Activated naive CD4-positive, alpha-beta T cell (primary cell): ENCODE results near the gene HECTD4.
"Not testable (repeated sequence)": the region's sequence is repeated elsewhere in the genome, so short reads cannot be mapped to it uniquely, and the experiment has no call there.

Experiments
- DNase-seq, 4 experiments: peaks; one replicate each; lab custom pipeline; 2025; lab: John Stamatoyannopoulos, UW

HECTD4 gene

DNA sequence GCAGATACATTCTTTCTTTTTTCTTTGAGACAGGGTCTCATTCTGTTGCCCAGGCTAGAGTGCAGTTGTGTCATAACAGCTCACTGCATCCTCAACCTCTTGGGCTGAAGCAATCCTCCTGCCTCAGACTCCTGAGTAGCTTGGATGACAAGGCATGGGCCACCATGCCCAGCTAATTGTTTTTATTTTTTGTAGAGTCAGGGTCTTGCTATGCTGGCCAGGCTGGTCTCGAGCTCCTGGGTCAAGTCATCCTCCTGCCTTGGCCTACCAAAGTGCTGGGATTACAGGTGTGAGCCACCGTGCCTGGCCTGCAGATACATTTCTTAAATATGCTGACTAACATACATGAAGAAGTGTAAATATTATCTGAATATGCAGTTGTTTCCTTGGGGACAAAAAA is 115.8 kb downstream of the HECTD4 start:
- DNase-seq: no peak

DNA sequence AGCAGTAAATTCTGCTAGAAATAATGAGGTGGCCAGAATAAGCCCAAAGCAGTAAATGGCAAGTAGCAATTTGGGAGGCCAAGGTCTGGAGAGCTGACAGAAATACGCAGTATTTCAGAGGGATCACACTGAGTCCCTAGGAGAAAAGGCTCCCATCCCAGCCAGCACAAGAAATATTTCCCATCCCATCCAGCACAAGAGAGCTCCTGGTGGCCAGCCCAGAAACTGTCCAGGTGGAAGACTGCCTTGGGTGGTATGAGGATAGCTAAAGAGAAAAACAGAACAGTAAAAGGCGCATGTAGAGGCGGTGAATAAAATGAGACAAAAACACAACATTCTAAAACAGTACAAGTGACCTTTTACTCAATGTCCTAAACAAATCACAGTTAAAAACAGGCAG is 120.7 kb downstream of the HECTD4 start:
- DNase-seq: no peak

DNA sequence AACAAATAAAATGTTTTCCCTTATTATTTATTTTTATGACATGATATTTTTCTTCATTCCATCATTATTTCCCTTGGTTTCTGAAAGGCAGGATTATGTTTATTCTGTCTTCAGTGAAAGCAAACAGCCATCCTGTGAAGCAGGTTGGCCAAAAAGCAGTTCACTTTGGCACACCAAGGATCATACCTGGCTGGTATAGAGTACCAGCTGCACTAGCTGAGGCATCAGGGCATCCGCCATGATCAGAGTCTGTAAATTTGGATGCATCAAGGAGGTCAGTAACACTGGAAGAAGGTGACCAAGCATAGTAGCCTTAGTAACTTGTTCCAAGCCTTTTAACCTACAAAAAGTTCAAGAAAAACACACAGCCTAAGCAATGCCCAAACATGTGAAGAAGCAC is 123.3 kb downstream of the HECTD4 start:
- no peak for DNase-seq

DNA sequence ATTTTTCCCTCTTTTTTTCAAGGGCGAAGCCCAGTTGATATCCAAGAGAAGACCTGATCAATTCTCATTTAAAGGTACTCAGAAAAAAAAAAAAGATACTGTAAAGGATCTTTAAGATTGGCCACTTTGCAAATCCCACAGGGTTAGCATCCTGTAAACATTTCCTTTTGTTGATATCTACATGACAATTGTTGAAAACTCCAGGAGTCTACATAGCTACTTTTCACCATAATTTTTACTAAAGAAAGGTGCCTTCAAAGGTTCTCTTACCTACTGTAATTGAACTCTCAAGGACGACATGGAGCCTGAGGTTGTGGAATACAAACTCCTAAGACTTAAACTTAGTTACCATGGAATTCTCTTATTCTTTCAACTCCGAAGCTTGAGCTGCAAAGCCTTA is 125.5 kb downstream of the HECTD4 start:
- DNase-seq: no peak

DNA sequence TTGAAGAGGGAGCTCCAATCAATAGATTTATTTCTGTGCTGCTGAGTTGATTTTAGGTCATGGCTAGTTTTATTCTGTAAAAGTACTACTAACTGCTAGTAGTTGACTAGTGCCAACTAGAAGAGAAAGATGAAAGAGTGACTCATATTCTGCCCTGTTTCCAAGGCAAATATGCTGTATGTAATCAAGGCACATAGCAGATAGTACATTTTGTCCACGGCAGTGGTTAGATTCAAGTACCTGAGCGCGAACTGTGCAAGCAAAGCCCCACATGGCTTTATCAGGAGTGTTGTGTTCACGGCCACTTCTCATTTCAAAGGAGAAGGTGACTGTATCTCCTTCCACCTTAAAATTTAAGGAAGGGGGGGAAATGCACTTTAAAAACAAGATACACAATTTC is 130.0 kb downstream of the HECTD4 start:
- no peak for DNase-seq

DNA sequence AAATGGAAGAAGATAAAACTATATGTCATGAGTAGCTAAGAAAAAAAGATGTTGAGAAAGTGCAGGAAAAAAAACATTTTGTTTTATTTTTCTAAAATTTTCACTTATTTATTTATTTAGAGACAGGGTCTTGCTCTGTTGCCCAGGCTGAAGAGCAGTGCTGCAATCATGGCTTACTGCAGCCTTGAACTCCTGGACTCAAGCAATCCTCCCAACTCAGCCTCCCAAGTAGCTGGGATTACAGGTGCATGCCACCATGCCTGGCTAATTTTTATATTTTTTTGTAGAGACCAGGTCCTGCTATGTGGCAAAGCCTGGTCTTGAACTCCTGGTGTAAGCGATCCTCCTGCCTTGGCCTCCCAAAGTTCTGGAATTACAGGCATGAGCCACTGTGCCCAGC is 137.3 kb downstream of the HECTD4 start:
- DNase-seq: not testable (repeated sequence)

DNA sequence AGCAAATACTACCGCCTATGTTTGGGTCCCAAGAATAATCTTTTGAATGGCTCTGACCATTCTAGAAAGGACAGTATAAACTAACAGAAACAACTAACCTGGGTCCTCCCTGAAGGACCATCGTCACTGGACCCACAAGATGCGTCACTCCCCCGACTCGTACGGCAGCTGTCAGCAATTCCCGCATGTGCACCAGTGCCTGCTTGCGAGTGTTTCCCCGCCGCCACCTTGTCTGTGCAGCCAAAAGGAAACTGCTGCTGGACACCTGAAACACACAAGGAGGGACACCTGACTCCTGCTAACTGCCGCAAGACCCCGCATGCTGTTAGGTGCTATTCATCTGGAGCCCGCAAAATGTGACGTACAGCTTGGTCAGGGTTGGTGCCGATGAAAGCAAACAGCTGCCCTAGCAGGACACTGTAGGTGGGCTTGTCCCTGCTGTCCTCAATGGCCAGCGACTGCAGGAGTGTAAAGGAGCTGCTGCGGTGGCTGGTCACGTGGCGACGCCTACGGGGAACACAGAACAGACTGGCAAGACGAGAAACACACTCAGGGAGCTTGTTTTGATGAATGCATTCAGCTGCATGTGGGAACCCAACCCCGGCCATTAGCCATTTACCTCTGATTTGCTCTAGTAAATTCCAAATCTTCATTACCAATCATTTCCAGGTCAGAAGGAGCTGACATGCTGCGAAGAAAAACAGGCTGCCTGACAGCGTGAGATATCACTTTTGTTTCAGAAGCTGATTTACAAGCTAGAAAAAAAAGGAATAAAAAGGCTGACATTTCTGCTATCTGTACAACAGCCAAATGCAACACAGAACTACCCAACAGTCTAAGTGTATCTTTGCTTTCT is 138.7 kb downstream of the HECTD4 start:
- no peak for DNase-seq

DNA sequence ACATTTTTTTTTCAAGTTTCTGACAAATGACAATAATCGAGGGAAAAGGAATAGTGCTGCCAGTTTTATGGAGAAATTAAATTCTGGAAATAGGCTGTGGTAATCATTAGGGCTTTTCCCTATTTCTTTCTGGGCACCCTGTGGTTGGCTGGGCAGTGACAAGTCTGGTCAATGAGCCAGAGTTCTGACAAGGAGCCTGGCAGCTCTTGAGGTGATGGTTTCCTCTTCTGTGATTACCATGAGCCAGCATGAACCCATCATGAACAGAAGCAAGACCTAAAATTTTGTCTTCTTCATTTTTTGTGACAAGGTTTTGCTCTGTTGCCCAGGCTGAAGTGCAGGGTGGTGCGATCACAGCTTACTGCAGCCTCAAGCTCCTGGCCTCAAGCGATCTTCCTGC is 141.1 kb downstream of the HECTD4 start:
- no peak for DNase-seq

DNA sequence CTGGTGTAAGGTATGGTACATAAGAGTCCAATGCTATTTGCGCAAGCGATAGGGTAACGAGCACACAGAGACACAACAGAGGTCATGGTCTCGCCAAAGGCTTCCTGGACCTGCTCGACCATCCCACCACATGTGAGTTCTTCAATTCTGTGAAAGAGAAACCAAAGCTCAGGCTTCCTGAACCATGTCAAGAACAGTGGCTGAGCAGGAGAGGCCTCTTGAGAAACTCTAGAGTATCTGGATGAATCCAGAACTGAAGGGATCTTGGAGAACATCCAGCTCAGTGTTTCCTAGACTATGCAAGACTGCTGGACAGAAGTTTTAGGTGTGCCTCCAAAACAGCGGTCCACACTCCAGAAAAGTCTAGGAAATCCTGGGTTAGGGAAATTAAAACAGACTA is 142.3 kb downstream of the HECTD4 start:
- no peak for DNase-seq

DNA sequence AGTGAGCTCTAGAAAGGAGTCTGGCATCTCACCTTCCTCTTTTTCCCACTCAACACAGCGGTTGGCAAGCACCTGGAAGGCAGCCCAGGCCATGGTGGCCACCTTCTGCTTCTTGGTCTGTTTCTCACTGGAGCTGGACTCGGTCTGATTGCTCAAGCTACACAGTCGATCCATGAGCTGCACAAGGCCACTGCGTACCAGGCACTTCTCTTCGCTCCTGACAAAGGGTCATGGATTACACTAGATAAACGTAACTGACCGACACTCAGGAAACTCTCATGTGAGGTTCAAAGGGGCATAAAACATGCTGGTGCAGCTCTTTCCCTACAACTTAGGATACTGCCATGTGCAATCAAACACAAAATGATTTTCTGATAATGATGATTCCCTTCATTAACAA is 143.2 kb downstream of the HECTD4 start:
- DNase-seq: no peak

DNA sequence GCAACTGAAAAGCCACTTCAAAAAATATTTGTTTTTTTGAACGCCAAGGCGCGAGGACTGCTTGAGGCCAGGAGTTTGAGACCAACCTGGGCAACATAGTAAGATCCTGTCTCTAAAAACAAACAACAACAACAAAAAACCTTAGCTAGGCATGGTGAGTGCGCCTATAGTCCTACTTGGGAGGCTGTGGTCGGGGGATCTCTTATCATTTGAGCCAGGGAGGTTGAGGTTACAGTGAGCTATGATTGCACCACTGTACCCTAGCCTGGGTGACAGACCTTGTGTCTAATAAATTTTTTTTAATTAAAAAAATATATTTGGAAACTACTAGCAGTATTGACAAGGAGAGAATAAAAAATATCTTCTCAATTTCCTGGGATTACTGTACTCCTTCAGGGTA is 143.8 kb downstream of the HECTD4 start:
- DNase-seq: no peak

DNA sequence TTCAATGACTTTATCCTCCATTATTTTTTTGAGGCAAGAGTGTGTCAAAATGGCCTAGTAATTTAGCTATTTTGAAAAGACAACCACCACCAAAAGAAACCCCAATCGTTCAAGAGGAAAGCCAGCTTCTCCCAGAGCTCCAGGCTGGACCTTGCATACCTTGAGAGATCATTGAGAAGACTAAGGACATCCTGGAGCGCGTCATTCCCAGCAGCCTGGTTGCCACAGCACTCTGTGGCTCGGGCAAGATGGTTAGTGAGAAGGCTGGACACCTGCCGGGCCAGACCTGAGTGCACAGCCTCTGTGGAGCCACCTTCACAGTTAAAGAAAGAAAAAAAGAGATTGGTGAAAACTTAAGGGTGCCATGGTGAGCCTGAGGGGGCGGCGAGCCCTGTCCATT is 145.4 kb downstream of the HECTD4 start:
- DNase-seq: no peak

DNA sequence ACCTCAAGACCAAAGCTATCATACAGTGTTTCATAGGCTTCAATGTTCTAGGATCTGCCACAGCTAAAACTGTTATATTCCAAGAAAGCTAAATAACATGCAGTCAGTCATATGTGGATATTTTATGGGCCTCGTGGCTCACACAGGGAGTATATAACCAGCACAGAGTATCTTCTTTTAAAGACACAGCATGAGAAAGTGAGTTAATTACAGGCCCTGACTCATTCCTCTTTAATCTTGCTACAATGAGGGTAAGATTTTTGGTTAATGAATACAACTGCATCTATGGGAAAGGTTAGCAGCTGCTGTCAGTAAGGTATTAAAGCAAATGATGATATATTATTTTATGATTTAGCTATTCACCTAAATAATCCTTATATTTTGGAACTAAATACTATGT is 145.8 kb downstream of the HECTD4 start:
- no peak for DNase-seq

DNA sequence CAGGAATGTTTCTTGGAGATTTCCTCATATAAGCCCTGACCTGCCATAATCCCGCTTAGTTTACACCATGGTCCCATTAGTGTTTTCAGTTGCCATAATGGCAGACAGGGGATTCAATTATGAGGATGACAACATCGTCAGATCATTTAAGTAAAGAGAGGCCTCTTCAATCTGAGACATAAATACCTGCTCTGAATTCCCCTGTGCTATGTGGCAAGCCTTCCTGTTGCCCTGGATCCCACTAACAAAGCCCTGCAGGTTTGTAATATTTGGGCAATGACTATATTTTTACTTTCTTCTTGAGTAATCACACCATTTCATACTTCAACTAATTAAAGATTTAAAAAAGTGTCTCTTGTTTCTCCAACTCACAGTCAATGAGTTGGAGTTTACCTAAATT is 147.9 kb downstream of the HECTD4 start:
- DNase-seq: no peak

DNA sequence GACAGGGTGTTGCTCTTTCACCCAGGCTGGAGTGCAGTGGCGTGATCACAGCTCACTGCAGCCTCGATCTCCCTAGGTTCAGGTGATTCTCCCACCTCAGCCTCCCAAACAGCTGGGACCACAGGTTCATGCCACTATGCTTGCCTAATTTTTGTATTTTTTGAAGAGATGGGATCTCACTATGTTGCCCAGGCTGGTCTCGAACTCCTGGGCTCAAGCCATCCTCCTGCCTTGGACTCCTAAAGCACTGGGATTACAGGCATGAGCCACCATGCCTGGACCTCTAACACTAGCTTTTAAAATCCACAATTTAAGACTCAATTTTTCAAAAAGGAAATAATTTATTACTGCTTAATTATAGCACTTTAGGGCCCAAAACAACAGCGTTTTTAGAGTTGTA is 149.0 kb downstream of the HECTD4 start:
- DNase-seq: no peak

DNA sequence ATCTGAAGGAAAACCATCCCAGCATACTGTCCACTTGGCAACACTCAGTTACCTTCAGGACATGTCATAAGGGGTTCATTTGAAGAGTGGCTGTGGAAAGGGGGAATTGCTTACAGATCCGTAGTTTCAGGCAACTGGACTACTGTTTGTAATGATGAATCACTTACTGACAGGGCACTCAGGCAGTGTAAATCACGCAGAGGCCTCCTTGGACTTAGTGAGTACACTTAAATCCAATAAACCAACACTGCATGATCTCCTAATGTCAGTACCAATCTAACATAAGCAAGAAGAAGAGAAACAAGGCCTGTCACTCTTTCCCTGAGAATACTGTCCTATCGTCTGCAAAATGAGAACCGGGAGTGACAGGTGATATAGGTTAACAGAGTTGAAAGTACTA is 152.1 kb downstream of the HECTD4 start:
- no peak for DNase-seq

DNA sequence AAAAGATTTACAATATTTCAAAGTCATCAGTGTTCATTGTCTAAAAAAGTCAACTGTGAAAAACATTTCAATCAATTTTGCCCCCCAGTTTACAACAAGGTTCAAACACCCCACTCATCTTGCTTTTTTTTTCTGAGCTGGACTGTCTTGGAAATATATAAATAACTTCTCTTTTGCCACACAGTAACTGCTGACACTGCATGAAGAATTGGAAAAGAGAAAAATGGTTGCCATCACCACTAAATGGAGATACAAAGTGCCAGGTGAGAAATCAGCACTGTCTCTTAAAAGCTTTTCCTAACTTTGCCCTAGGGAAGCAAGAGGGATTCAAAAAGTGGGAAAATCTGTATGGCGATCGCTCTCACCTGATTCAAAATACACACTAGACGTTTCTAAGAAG is 155.5 kb downstream of the HECTD4 start:
- no peak for DNase-seq

DNA sequence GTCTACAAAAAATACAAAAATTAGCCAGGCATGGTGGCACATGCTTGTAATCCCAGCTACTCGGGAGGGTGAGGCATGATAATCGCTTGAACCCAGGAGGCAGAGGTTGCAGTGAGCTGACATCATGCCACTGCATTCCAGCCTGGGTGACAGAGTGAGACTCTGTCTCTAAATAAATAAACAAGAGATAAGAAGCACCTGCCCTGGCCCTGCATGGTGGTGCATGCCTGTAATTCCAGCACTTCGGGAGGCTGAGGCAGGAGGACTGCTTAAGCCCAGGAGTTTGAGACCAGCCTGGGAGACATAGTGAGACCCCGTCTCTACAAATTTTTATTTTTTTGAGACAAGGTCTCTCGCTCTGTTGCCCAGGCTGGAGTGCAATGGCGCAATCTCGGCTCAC is 161.6 kb downstream of the HECTD4 start:
- DNase-seq: not testable (repeated sequence)

DNA sequence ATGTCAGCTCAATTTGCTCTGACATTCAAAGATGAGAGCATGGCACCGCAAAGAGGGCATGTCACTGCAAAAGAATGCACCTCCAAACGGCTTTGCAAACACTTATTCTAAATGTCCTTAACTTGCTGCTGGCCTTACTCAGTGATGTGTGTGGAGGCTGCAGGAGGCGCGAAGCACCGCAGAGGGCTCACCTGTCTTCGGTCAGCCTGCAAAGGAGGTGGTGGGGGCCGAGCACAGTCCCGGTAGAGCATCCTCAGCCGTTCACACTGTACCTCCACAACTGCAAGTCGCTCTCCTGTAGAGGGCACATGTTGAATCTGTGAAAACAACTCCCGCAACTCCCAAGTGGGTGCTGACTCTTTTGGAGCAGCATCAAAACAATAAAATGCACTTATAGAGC is 163.0 kb downstream of the HECTD4 start:
- DNase-seq: no peak

DNA sequence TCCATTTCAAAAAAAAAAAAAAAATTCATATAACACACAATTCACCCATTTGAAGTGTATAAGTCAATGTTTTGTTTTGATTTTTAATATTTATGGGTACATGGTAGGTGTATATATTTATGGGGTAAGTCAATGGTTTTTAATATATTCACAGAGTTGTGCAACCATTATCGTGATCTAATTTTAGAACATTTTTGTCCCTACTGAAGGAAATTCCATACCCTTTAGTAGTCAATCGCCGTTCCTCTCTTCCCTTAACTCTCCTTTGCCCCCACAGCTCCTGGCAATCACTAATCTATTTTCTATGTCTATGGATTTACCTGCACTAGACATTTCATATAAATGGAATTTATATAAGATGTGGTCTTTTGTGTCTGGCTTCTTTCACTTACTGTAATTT is 164.1 kb downstream of the HECTD4 start:
- DNase-seq: no peak

DNA sequence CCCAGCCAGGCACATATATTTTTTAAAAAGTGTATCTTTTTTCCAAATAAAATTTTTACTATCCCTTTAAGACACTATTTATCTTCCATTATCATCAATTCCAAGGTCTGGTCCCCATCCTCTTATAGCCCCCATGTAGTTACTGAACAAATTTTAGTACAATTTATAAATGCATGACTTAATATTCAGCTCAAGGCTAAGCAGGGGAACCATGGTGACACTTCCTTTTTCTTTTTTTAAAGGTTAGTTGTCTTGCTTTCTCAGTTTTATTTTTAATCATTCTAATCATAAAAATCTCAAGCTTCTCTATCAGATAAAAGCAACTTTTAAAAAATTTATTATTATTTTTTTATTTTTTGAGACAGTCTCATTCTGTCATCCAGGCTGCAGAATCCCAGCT is 164.6 kb downstream of the HECTD4 start:
- no peak for DNase-seq

DNA sequence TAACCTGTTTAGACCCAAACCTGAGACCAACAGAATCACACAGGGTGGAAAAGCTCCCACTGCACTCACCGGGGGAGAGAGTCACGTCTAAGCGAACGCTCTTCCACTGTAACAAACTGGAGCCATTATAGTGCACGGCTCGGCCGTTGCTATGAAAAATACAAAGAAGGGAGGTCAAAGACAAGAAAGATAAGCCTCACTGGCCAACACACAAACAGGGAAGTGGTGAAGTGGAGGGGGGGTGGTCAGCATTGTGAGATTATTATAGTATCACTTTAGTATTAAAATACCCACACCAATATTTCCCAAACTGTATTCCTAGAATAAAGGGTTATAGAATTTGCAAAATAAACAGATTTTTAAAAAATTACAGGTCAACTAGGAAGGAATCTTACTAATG is 166.0 kb downstream of the HECTD4 start:
- DNase-seq: no peak

DNA sequence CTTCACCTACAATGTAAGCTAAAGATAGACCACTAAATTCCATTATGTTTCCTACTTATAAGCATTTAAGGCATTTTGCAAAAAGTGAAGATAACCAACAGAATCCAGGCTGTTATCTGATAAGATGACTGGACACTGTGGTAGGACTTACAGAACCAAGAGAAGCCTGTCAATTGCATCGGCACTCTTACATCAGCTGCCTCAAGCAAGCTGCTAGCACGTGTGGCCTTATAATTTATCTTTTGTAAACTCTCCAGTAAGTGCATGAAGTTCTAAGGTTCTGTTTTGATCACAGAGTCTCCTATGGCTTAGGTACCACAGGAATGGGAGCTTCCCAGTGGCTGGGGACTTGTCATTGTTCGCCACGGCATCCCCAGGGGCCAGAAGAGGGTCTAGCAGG is 168.2 kb downstream of the HECTD4 start:
- DNase-seq: no peak

DNA sequence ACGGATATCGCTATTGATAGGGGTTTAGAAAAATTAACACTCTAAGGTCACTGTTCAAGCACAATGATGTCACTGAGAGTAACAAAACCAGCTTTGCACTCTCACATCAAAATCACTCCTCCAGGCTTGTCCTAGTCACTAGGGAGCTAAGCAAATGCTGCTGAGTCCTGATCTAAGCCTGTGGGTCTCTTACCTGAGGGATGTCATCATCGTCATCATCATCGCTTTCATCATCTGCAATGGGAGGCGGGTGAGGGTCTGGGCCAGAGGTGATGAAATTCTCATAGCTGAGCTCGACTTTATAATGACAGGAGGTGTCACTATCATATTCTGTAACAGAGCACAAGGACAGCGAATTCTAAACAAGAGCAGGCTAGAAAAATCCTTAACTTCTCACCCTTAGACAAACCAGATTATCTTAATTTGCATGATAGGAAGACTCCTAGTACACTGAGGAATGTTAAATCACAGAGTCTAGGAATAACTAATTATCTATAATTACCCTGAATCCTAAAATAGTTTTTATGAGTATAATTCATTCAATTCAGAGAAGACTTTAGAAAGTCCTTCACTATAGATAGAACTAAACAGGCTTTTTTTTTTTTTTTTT is 173.8 kb downstream of the HECTD4 start:
- DNase-seq: no peak
